NOMO-1 treated with DMSO at 0.1 percent for 48 hours (cell line): ENCODE data around the gene FNDC5.
A peak's percentile ranks its signal among the peaks of the same experiment; 100 is the strongest.

Source experiments
- DNase-seq: peaks from one replicate; lab custom pipeline; 2025; ENCODE audit not compliant: unreplicated experiment; lab: John Stamatoyannopoulos, UW

Gene FNDC5

GRCh38 chr1:32897082-32898049, 26.7 kb upstream of the FNDC5 start:
- no peak for DNase-seq

- DNase-seq: no peak
Observed at GRCh38 chr1:32896451-32896850, 25.7 kb upstream of the FNDC5 start.

GRCh38 chr1:32895325-32896215, 24.9 kb upstream of the FNDC5 start:
- no peak for DNase-seq

GRCh38 chr1:32894681-32895080, 24.0 kb upstream of the FNDC5 start:
- DNase-seq: no peak

- DNase-seq: no peak
Observed at GRCh38 chr1:32894019-32894600, 23.4 kb upstream of the FNDC5 start.

- no peak for DNase-seq
Observed at GRCh38 chr1:32893198-32894018, 22.7 kb upstream of the FNDC5 start.

GRCh38 chr1:32892368-32893197, 21.9 kb upstream of the FNDC5 start:
- no peak for DNase-seq

GRCh38 chr1:32891630-32892029, 20.9 kb upstream of the FNDC5 start:
- no peak for DNase-seq

GRCh38 chr1:32891241-32891570, 20.5 kb upstream of the FNDC5 start:
- DNase-seq: no peak

GRCh38 chr1:32890516-32891240, 20.0 kb upstream of the FNDC5 start:
- DNase-seq: no peak

GRCh38 chr1:32889731-32890278, 19.1 kb upstream of the FNDC5 start:
- no peak for DNase-seq

- no peak for DNase-seq
Observed at GRCh38 chr1:32888677-32889420, 18.1 kb upstream of the FNDC5 start.

- DNase-seq: no peak
Observed at GRCh38 chr1:32888134-32888533, 17.4 kb upstream of the FNDC5 start.

GRCh38 chr1:32887623-32888022, 16.9 kb upstream of the FNDC5 start:
- DNase-seq: no peak

GRCh38 chr1:32886828-32887414, 16.2 kb upstream of the FNDC5 start:
- DNase-seq: no peak

- DNase-seq: peak; percentile 36
Observed at GRCh38 chr1:32886004-32886827, 15.5 kb upstream of the FNDC5 start, which contains the start of gene HPCA. HPCA (plus strand) TSS chr1:32886491; CDS start chr1:32888899, 2,408 bp downstream.

GRCh38 chr1:32885676-32886003, 14.9 kb upstream of the FNDC5 start:
- DNase-seq: no peak
